Esophagus muscularis mucosa (tissue), 4 donors: ENCODE measurements around the gene ARSH.

ENCODE experiments used
- CTCF ChIP-seq, 3 experiments: fragments of 200-600 bp in 2 of 3; fragments of 450-650 bp in 1 of 3; sonication (generic) in 2 of 3; IDR thresholded peaks; one replicate each; pipeline ENCODE4 v1.5.1; 2017 to 2019; ENCODE audit warnings: antibody characterized with exemption in 3 of 3, mild to moderate bottlenecking in 2 of 3, moderate library complexity in 1 of 3
- EP300 ChIP-seq: sonication (generic); formaldehyde crosslinking; IDR thresholded peaks from one replicate; pipeline ENCODE4 v1.6.1; 2017; ENCODE audit warnings: antibody characterized with exemption
- POLR2A ChIP-seq: fragments of 450-650 bp; IDR thresholded peaks from one replicate; pipeline ENCODE4 v1.6.1; 2017; ENCODE audit warnings: antibody characterized with exemption, moderate library complexity, mild to moderate bottlenecking, low read depth
- POLR2AphosphoS5 ChIP-seq, 2 donors: sonication (generic); formaldehyde crosslinking; IDR thresholded peaks; one replicate each; pipeline ENCODE4 v1.6.1; 2017; ENCODE audit warnings: antibody characterized with exemption in 2 of 2

- TF ChIP-seq POLR2A (no peak), CTCF (IDR thresholded peaks at IDR 0.05) (no peak), POLR2AphosphoS5 (IDR thresholded peaks at IDR 0.05) (no peak), EP300 (no peak)
These were observed 40.2 kb downstream of the ARSH start for GRCh38 chrX:3046253-3047240.
